NT2/D1 (cell line): ENCODE results near the gene UGT1A1.

ENCODE experiments used
- SUZ12 ChIP-seq: IDR thresholded peaks from 2 replicates; pipeline ENCODE4 v1.6.1; 2011; ENCODE audit not compliant: insufficient read length, insufficient read depth; ENCODE audit errors: extremely low read depth
- YY1 ChIP-seq: IDR thresholded peaks from 2 replicates; pipeline ENCODE4 v1.6.1; 2011; ENCODE audit not compliant: insufficient read length, insufficient read depth
- ZNF274 ChIP-seq: IDR thresholded peaks from 2 replicates; pipeline ENCODE4 v1.6.1; 2011; ENCODE audit warnings: mild to moderate bottlenecking, low read depth, low read length

- TF ChIP-seq YY1, result no peak
- TF ChIP-seq ZNF274, result no peak
- no peak for TF ChIP-seq SUZ12
Observed at GRCh38 chr2:233713262-233713615, 46.8 kb upstream of the UGT1A1 start.
